Measurements from ENCODE around the gene CKAP2L. TPM values are rescaled to one million over a fixed set of nuclear protein-coding genes. Genes with fewer than 3 reads are reported as not detected.

Gene CKAP2L
- total and polyA plus RNA-seq, 9 of the 15 experiments (the other 6 are each of a cell fraction or from before 2014, with no cell fraction given) = 10.4 to 21.9 (median 14.2) TPM

GRCh38 chr2:112726487-112727190 is 37.8 kb downstream of the CKAP2L start (continued):
- TF ChIP-seq ZNF512 (tag; IDR thresholded peaks at IDR 0.05) = no peak
- TF ChIP-seq SETDB1 (IDR thresholded peaks at IDR 0.05; ENCODE audit: low read length) = no peak
- no peak for TF ChIP-seq TRIM24 (IDR thresholded peaks at IDR 0.05)
- TF ChIP-seq E2F1 (CRISPR knock-in tag; IDR thresholded peaks at IDR 0.05) = no peak
- TF ChIP-seq PURB (CRISPR knock-in tag; IDR thresholded peaks at IDR 0.05; ENCODE audit: low read depth) = no peak
- no peak for TF ChIP-seq E2F4 (CRISPR knock-in tag; IDR thresholded peaks at IDR 0.05; ENCODE audit: low read depth)
- peak; percentile 91 for TF ChIP-seq CC2D1A (IDR thresholded peaks at IDR 0.05)
- peak; percentile 20 for TF ChIP-seq ZFP36 (IDR thresholded peaks at IDR 0.05; ENCODE audit: low read depth, low read length, partially characterized antibody)
- TF ChIP-seq FOS (IDR thresholded peaks at IDR 0.05; ENCODE audit: extremely low read depth, insufficient read length) = no peak
- TF ChIP-seq OTX1 (CRISPR knock-in tag; IDR thresholded peaks at IDR 0.05) = no peak
- TF ChIP-seq SAP30 (IDR thresholded peaks at IDR 0.05; ENCODE audit: borderline replicate concordance, insufficient read depth, low read depth, low read length, poor library complexity, severe bottlenecking) = no peak
- TF ChIP-seq PREB (CRISPR knock-in tag; IDR thresholded peaks at IDR 0.05) = 0 out of 2 replicates have a peak, but pooled peaks have one; percentile 29
- TF ChIP-seq ZNF274 (IDR thresholded peaks at IDR 0.05; ENCODE audit: borderline replicate concordance, low read depth, low read length) = no peak
- no peak for TF ChIP-seq ZFP30 (CRISPR knock-in tag; IDR thresholded peaks at IDR 0.05; ENCODE audit: borderline replicate concordance)
- no peak for TF ChIP-seq ZNF766 (CRISPR knock-in tag; conservative IDR thresholded peaks at IDR 0.05)
- TF ChIP-seq HBP1 (CRISPR knock-in tag; IDR thresholded peaks at IDR 0.05) = no peak
- TF ChIP-seq CTCFL (IDR thresholded peaks at IDR 0.05; ENCODE audit: borderline replicate concordance, insufficient read depth, low read depth, low read length, poor library complexity, severe bottlenecking) = peak; percentile 17
- TF ChIP-seq ZNF347 (CRISPR knock-in tag; IDR thresholded peaks at IDR 0.05; ENCODE audit: low read depth) = no peak
